Ramos (cell line): ENCODE data around the gene ELL.
"Not testable (repeated sequence)": the region's sequence is repeated elsewhere in the genome, so short reads cannot be mapped to it uniquely, and the experiment has no call there.

Experiments
- in situ Hi-C: fragments of 300-500 bp; cut with MboI; formaldehyde crosslinking; loops from one replicate; pipeline ENCODE4 v1.14.3; 2022; ENCODE audit warnings: low sequenced_read_pairs; ENCODE audit not compliant: unreplicated experiment

The ELL gene

DNA sequence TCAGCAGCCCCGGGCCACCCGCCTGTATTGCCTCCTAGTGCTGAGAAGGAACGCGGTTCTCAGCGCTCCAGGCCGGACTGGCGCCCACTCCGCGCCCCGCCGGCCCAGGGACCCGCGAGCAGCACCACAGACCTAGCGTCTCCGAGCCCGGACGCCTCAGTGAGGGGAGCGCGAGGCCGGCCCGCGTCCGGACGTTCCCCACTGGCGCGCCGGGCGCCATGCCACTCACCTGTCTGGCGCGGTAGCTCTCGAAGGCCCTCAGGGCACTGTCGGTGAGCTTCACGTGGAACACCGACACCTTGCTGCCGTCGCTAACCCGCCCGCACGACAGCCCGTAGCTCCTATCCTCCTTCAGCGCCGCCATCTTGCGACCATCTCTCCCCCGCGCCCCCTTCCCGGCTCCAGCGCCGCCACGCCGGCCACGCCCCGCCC lies at the start of gene ELL:
ELL (minus strand) TSS at position 379 of the 432 bp plus-strand sequence; CDS start at position 364, 15 bp downstream.
- in situ Hi-C loops = no loop called here

DNA sequence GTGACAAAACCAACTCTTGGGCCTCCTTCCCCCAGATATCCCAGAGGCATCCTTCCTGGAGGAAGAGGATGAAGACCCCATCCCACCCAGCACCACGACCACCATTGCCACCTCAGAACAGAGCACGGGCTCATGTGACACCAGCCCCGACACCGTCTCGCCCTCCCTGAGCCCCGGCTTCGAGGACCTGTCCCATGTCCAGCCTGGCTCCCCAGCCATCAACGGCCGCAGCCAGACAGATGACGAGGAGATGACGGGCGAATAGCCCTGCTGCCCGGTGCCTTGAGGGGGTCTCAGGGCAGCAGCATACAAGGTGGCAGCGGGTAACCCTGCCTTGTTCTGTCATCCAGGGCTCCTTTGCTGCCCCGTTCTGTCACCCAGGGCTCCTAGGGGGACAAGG lies 46.5 kb upstream of the ELL start:
- in situ Hi-C loops = no loop called here

DNA sequence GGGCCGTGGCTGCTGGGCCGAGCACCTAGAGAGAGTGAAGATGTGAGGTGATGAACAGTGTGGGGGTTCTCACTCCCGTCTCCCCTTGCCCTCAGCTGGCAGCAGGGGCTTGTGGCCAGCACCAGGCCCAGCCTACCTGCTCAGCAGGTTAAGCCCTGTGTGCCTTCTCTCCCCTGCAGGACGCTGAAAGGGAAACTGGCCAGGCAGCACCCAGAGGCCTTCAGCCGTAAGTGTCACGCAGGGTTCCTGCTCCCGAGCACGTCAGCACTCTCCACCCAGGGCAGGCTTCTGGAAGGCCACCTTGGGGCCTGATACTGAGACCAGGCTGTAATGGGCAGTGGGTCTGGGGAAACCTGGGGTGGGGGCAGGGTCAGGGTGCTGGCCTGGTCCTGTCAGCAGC lies 45.1 kb upstream of the ELL start:
- in situ Hi-C loops = no loop called here

DNA sequence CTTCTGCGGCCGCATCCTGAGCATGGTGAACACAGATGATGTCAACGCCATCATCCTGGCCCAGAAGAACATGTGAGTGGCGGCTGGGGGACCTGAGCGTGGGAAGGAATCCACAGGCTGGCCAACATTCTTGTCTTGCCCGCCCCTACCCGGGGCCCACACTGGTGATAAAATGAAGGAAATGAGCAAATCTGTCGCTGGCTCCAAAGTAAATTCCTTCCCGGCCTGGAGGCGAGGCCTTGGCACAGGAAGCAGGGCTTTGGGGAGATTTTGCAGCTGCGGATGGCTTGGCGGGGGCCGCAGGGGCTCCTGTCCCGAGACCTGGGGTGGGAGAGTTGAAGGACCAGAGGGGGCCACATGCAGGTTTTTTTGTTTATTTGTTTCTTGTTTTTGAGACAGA lies 40.2 kb upstream of the ELL start:
- in situ Hi-C loops = no loop called here

DNA sequence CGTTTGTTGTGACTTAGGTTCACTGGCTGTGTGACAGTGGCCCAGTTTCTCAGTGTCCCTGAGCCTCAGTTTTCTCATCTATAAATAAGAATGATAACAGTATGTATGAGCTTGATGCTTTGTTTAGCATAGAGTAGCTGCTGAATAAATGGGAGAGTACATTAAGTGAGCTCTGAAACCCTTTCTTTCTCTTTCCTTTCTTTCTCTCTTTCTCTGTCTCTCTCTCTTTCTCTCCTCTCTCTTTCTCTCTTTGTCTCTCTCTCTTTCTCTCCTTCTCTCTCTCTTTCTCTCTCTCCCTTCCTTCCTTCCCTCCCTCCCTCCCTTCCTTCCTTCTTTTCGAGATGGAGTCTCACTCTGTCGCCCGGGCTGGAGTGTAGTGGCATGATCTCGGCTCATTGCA lies 37.8 kb upstream of the ELL start:
- in situ Hi-C loops = no loop called here

DNA sequence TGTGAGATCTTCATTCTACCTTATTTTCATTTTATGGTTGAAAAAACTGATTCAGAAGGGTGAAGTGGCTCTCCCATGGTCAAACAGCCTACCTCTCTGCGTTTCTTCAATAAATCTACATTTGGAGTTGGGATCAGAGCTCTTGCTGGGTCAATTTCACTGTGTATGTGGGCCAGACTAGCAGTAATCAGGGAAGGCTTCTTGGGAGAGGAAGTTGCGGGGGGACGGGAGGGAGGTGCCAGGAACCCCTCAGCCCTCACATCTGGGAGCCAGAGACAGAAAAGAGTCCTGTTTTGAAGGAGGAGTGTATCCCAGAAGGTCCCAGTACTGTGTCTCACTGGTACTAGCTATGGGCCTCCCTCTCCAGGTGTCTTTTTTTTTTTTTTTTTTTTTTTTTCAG lies 36.7 kb upstream of the ELL start:
- in situ Hi-C loops = no loop called here

DNA sequence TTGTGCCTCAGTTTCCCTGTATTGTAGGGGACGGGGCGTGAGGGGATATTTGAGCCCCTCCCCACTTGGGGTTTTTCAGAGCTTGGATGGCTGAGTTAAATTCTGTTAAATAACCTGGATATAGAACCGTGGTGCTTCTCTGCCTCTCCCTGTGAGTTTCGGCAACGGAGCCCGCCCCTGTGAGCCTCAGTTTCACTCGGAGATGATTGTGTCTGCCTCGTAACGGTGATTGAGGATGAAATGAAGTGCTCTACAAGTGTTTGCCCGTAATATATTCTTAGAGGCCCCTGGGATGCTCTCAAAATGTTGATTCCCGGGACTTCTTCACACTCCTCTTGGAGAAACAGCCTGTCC lies 36.3 kb upstream of the ELL start:
- in situ Hi-C loops = no loop called here

DNA sequence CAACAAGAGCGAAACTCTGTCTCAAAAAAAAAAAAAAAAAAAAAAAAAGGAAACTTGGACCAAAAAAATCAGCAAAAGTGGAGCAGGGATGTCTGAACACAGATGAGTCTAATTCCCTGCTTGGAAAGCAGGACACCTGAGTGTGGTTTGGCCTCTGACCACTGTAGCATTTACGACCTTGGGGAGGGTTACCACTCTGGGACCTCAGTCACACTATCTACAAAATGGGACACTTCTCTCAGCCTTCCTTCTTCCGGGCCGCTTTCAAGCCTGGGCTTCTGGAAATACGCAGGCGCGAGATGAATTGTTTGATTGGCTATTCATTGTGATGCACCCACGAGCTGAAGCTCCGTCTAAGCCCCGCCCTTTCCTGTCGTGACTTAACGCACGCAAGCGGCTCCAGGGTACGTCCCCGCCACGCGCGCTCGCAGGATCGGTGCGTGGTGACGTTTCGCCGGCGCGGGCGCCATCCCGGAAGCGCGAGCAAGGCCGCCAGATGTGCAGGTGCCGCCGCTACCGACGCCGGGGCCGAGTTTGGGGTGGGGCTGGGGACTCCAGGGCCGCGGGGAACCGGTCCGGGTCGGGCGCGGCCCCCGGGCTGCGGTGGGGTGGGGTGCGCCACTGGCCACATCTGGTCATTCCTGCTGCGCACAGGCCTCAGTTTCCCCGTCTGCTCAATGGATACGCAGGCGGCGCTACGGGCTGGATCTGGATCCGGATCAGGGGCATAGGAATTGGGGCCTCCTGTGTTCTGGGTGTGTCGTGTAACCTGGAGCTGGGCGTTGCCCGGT lies 35.7 kb upstream of the ELL start, which contains the start of gene KXD1:
KXD1 (plus strand) TSS at position 460 of the 791 bp plus-strand sequence. CDS start 4,187 bp downstream, outside the sequence.
- in situ Hi-C loops = no loop called here

DNA sequence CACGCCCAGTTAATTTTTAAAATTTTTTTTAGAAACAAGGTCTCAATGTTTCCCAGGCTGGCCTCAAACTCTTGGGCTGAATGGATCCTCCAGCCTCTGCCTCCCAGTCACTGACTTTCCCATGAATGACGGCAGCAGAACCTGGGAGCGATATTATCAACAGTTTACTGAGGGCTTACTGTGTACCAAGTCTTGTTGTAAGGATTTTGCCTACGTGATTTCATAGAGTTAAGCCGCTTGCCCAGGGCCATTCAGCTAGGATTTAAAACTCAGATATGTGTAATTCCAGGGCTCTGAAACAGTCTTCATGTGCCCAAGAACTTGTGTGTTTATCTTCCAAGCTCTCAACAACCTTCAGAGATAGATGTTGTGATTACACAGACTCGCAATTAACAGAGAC lies 29.8 kb upstream of the ELL start:
- in situ Hi-C loops = no loop called here

DNA sequence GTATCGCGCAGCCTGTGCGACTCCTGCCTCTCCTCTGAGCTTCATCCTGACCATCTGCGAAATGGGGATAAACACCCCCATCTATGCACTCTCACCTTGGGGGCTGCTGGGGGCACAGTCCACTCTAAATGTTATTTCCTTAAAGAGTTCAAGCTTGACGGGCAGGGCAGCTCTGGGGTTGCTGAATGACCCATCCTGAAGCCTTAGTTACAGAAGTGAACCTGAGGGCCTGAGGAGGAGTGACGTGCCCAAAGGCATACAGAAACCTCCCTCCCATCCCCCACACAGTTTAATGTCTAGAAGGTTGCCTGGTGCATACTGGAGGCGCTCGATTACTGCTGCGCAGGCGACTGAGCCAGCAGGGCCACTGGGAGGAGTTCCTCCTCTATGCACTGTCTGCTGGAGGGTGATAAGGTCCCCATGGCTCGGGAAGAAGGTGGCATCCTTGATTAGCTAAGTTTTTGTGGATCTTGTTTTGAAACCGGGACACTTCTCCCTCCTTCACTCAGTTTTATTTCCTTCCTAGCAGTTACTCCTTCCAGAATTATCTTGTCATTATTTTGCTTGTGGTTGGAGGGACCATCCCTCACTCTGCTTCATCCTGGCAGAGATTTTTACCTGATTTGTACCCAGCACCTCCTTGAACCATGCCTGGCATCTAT lies 22.1 kb upstream of the ELL start:
- in situ Hi-C loops = no loop called here

DNA sequence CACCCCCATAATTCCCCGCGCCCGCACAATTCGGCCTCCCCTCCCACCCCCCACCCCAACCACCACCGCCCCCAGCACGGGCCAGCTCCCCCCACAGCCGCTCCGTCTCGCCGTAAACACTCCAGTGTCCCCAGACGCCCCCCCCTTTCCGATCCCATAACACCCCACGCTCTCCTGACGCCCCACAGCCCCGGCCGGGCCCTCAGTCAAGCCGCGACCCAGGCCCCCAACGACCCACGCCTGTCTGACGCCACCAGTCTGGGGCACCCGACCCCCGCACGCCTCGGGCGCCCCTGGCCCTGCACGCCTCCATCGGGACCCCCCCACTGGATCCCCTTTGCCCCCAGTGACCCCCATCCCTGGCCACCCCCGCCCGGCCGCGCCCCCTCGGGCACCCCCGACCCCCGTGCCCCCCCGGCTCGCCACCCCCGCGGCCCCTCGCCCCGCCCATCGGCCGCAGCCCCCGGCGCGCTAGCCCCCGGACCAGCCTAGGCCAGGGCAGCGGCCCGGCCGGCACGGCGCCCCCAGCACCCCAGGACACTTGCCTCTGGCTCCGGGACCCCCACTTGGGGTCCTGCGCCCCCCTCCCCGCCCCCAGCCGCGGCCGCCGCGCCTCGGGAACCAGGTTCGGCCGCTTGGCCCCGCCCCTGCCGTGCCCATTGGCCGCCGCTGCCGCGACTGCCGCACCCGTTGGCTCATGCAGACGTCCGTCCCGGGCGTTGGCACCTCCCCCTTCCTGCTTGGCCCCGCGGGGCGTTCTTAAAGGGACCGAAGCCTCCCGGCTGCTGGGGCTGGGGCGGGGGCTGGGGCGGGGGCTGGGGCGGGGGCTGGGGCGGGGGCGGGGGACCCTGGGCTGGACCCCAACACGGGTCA lies 21.3 kb upstream of the ELL start, which contains the start of gene FKBP8:
FKBP8 (minus strand) TSS at position 633 of the 873 bp plus-strand sequence. CDS start 1,603 bp downstream, outside the sequence.
- in situ Hi-C loops = no loop called here

DNA sequence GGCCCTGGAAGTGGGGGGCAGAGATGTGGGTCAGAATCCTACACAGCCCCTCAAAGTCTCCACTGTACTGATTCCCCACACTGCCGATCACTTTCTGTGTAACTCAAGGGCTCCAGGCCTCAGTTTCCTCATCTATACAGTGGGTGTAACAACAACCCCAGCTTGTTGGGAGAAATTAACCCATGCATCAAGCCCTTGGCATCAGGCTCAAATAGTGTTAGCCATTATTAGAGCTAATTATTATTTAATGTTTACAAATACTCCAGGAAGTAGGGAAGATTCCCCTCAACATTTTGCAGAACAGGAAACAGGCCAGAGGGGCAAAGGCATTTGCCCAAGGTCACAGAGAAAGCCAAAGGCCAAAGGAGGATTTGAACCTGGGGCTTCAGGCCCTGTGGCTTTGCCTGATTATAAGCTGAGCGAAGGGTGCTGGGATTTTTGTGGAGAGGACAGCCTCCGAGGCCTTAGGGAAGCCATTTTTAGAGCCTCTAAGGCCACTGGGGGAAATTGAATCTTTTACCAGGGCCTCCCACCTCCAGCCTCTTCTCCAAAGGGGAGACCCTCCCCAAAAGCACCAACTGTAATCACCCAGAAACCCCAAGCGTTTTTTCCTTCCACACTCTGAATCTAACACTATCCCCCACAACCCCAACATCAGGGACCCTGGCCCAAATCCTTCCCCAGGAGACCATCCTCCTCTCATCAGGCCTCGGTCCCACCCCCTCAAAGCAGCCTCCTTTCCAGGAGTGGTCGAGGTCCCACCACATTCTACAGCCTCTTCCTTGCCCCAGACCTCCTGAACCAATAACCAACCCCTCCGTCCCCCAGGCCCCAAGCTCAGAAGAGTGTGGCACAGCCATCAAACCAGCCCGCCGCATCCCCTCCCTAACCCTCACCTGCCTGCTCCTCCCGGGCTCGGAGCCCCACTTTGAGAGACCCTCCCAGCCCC lies 20.4 kb upstream of the ELL start:
- in situ Hi-C loops = no loop called here

DNA sequence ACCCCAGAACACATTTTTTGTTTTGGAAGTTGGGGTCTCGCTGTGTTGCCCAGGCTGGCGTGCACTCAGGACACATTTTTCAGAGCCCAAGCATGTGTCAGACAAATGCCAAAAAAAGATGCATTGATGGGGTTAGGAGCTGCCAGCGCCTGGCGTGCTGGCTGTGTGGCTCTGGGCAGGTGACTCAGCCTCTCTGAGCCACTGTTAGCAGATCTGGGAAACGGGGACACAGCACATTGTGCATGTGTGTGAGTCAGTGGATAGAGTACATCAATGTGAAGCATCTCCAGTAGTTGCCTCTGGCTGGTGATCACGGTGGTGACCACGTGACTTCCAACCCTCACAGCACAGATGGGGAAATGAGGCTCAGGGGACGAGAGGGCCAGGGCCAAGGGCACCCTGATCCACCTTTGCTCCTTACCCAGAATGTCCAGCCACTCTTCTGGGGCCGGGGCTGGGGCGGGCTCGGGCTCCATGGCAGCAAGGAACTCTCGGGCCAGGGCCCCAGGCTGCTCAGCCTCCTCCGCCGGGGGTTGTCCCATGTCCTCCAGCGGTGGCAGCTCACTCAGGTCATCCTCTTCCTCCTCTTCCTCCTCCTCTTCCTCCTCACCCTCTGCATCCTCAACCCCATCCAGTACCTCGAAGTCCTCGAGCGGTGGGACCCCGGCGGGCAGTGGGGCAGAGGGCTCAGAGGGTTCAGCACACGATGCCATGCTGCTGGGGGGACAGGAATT lies 19.6 kb upstream of the ELL start:
- in situ Hi-C loops = no loop called here

DNA sequence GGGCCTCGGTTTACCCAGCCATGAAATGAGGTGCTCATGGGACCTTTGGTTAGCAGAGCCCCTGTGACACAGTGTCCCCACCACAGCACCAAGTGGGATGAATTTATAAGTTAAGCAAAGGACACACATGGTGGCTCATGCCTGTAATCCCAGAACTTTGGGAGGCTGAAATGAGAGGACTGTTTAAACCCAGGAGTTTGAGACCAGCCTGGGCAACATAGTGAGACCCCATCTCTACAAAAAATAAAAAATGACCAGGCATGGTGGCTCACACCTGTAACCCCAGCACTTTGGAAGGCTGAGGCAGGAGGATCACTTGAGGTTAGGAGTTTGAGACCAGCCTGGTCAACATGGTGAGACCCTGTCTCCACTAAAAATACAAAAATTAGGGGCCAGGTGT lies 18.3 kb upstream of the ELL start:
- in situ Hi-C loops = not testable (repeated sequence)

DNA sequence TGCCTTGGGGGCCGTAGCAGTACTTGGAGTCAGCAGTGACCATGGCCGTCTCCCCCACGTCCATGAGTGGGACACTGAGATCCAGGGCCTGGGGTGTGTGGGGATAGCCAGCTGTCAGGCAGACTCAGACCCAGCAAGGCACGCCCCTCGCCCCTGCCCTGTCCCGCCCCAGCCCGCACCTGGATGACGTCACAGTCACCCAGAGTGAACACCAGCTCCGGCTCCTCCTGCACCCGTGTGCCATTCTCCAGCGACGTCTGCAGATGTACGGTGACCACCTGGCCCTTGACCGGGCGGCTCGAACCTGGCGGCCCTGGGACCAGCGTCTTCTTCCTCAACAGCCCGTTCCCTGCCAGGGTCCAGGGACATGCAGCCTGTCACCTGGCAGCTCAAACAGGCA lies 17.5 kb upstream of the ELL start:
- in situ Hi-C loops = no loop called here

DNA sequence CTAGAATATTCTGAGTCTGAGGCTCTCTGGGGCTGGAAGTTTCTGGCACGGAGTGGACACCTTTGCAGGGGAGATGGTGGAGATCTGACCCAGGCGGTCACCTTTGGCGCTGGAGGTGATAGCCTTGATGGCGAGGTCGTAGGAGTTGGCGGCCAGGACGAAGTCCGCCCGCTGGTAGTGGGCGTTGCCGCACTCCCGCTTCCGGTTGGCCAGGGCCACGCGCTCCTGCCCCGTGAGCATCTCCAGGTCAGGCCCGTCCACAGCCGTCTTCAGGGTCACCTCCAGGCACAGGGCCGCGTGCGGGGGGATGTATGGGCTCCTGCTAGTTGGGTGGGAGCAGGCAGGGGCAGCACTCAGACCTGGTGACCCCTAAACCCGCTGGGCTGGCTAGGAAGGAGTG lies 16.2 kb upstream of the ELL start:
- in situ Hi-C loops = no loop called here

DNA sequence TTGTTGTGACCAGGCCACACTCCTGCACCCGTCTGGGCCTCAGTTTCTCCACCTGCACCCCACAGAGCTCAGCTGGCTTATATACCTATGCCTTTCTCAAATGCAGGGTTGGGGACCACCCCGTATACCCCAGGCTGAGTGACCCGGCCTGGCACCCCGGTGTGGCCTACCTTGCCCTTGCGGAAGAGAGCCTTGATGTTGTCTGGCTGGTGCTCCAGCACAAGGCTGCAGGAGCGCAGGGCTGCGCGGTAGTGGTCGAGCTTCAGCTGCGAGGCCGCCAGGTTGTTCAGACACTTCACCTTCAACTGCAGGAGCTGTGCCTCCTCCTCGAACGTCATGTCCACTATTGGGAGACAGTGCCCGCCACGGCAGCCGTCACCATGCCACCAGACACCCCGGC lies 15.6 kb upstream of the ELL start:
- in situ Hi-C loops = no loop called here

DNA sequence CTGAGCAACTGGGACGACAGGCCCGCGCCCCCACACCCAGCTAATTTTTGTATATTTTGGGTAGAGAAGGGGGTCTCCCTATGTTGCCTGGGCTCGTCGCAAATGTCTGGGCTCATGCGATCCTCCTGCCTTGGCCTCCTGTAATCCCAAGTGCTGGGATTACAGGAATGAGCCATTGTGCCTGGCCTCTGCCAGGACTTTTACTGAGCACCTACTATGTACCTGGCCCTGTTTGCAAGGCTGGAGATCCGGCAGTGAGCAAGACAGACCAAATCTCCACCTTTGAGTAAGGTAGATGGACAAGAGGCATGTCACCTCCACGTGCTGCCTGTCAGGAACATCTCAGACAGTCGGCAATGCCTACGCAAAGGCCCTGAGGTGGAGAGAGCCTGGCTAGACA lies 14.6 kb upstream of the ELL start:
- in situ Hi-C loops = no loop called here

DNA sequence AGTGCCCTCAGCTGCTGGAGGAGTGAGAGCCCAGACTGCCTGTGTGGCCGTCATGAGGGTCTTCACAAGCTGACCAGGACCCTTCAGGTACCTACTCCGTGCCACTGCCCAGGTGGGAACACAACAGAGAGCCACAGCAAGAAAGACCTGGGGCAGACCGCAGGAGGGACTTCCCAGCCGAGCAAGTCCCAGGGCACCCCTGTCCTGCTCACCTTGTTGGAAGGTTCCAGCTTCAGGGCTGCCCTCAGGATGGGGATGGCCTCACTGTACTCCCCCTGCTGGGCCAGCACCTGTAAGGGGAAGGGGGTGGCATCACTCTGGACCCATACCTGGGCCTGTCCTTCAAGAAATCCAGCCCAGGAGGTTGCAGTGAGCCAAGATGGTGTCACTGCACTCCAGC lies 11.2 kb upstream of the ELL start:
- in situ Hi-C loops = no loop called here
